ENCODE measurements around the gene ZNF664. TPM values are rescaled to one million over a fixed set of nuclear protein-coding genes. Genes with fewer than 3 reads are reported as not detected.

The ZNF664 gene
- total RNA-seq, 1 donor from 2014 or later = 67.6 TPM

- H3K27ac Mint-ChIP-seq (ENCODE audit: unreplicated experiment) = peak overlapping the region; percentile 16
- H3K4me2 ChIP-seq (ENCODE audit: low read length) = peak overlapping the region; percentile 30
Observed at GRCh38 chr12:124036171-124036598, 63.2 kb downstream of the ZNF664 start.

GRCh38 chr12:124036657-124037109 lies 63.7 kb downstream of the ZNF664 start:
- no peak overlapping the region for H3K27ac Mint-ChIP-seq (ENCODE audit: unreplicated experiment)
- H4K20me1 ChIP-seq (ENCODE audit: insufficient read depth, low read length) = no peaks in the 10 kb centered on the region
- DNase-seq (ENCODE audit: low read depth) (peak; percentile 32), FAIRE-seq (peak; percentile 71)
- H3K36me3 ChIP-seq (ENCODE audit: insufficient read depth, low read length) = no peaks in the 10 kb centered on the region
- H3K4me1 ChIP-seq (ENCODE audit: insufficient read depth, low read length) = peaks cover 14% of the 10 kb centered on the region
- H3K79me2 ChIP-seq (ENCODE audit: insufficient read depth, low read length) = no peaks in the 10 kb centered on the region
- no peak overlapping the region for H3K27ac ChIP-seq (ENCODE audit: low read depth, low read length)
- H3K27me3 ChIP-seq (ENCODE audit: insufficient read depth, low read length) = no peaks in the 10 kb centered on the region
- TF ChIP-seq CTCF (IDR thresholded peaks at IDR 0.05; ENCODE audit: insufficient read depth, low read depth, low read length) = peak; percentile 97
- no peak for TF ChIP-seq EZH2 (IDR thresholded peaks at IDR 0.05; ENCODE audit: insufficient read depth, low read length)
- H3K36me3 Mint-ChIP-seq (ENCODE audit: low read depth, unreplicated experiment) = no peaks in the 10 kb centered on the region
- peak overlapping the region; percentile 30 for H3K9ac ChIP-seq (ENCODE audit: low read length)
- H3K4me3 ChIP-seq (ENCODE audit: insufficient read depth, low read depth, low read length) = no peak overlapping the region
- no peaks in the 10 kb centered on the region for H3K9me3 ChIP-seq (ENCODE audit: insufficient read depth, low read depth, low read length)
- H3K4me3 Mint-ChIP-seq (ENCODE audit: unreplicated experiment) = no peak overlapping the region
- H3K4me1 Mint-ChIP-seq (ENCODE audit: low read depth, unreplicated experiment) = peaks cover 28% of the 10 kb centered on the region
- H3K9me3 Mint-ChIP-seq (ENCODE audit: unreplicated experiment) = no peaks in the 10 kb centered on the region
- peak overlapping the region; percentile 30 for H3K4me2 ChIP-seq (ENCODE audit: low read length)
- H3K27me3 Mint-ChIP-seq (ENCODE audit: low read depth, unreplicated experiment) = no peaks in the 10 kb centered on the region
- peak overlapping the region; percentile 57 for H2AFZ ChIP-seq (ENCODE audit: low read depth, low read length)

More at GRCh38 chr12:124036171-124036598, 63.2 kb downstream of the ZNF664 start:
- Histone ChIP-seq H4K20me1 (ENCODE audit: insufficient read depth, low read length) (no peaks in the 10 kb centered on the region), H3K79me2 (ENCODE audit: insufficient read depth, low read length) (no peaks in the 10 kb centered on the region), H3K9ac (ENCODE audit: low read length) (peak overlapping the region; percentile 30), H3K27ac (ENCODE audit: low read depth, low read length) (no peak overlapping the region), H2AFZ (ENCODE audit: low read depth, low read length) (peak overlapping the region; percentile 57), H3K9me3 (ENCODE audit: insufficient read depth, low read depth, low read length) (no peaks in the 10 kb centered on the region), H3K36me3 (ENCODE audit: insufficient read depth, low read length) (no peaks in the 10 kb centered on the region), H3K27me3 (ENCODE audit: insufficient read depth, low read length) (no peaks in the 10 kb centered on the region), H3K4me1 (ENCODE audit: insufficient read depth, low read length) (peaks cover 18% of the 10 kb centered on the region), H3K4me3 (ENCODE audit: insufficient read depth, low read depth, low read length) (no peak overlapping the region)
- H3K4me3 Mint-ChIP-seq (ENCODE audit: unreplicated experiment) = no peak overlapping the region
- FAIRE-seq (no peak), DNase-seq (ENCODE audit: low read depth) (no peak)
- no peaks in the 10 kb centered on the region for H3K27me3 Mint-ChIP-seq (ENCODE audit: low read depth, unreplicated experiment)
- no peaks in the 10 kb centered on the region for H3K9me3 Mint-ChIP-seq (ENCODE audit: unreplicated experiment)
- TF ChIP-seq EZH2 (IDR thresholded peaks at IDR 0.05; ENCODE audit: insufficient read depth, low read length) (no peak), CTCF (IDR thresholded peaks at IDR 0.05; ENCODE audit: insufficient read depth, low read depth, low read length) (no peak)
- no peaks in the 10 kb centered on the region for H3K36me3 Mint-ChIP-seq (ENCODE audit: low read depth, unreplicated experiment)
- H3K4me1 Mint-ChIP-seq (ENCODE audit: low read depth, unreplicated experiment) = peaks cover 32% of the 10 kb centered on the region

- Histone ChIP-seq H2AFZ (ENCODE audit: low read depth, low read length) (no peak overlapping the region), H3K27me3 (ENCODE audit: insufficient read depth, low read length) (no peaks in the 10 kb centered on the region), H3K4me1 (ENCODE audit: insufficient read depth, low read length) (peaks cover 14% of the 10 kb centered on the region), H4K20me1 (ENCODE audit: insufficient read depth, low read length) (no peaks in the 10 kb centered on the region), H3K4me2 (ENCODE audit: low read length) (peak overlapping the region; percentile 21), H3K4me3 (ENCODE audit: insufficient read depth, low read depth, low read length) (no peak overlapping the region), H3K79me2 (ENCODE audit: insufficient read depth, low read length) (no peaks in the 10 kb centered on the region), H3K36me3 (ENCODE audit: insufficient read depth, low read length) (no peaks in the 10 kb centered on the region), H3K27ac (ENCODE audit: low read depth, low read length) (no peak overlapping the region), H3K9ac (ENCODE audit: low read length) (peak overlapping the region; percentile 7), H3K9me3 (ENCODE audit: insufficient read depth, low read depth, low read length) (no peaks in the 10 kb centered on the region)
- peaks cover 25% of the 10 kb centered on the region for H3K4me1 Mint-ChIP-seq (ENCODE audit: low read depth, unreplicated experiment)
- H3K36me3 Mint-ChIP-seq (ENCODE audit: low read depth, unreplicated experiment) = no peaks in the 10 kb centered on the region
- no peak overlapping the region for H3K4me3 Mint-ChIP-seq (ENCODE audit: unreplicated experiment)
- TF ChIP-seq EZH2 (IDR thresholded peaks at IDR 0.05; ENCODE audit: insufficient read depth, low read length) (no peak), CTCF (IDR thresholded peaks at IDR 0.05; ENCODE audit: insufficient read depth, low read depth, low read length) (no peak)
- no peak for DNase-seq (ENCODE audit: low read depth)
- H3K27me3 Mint-ChIP-seq (ENCODE audit: low read depth, unreplicated experiment) = no peaks in the 10 kb centered on the region
- H3K27ac Mint-ChIP-seq (ENCODE audit: unreplicated experiment) = no peak overlapping the region
- FAIRE-seq = no peak
- no peaks in the 10 kb centered on the region for H3K9me3 Mint-ChIP-seq (ENCODE audit: unreplicated experiment)
Observed at GRCh38 chr12:124037331-124037730, 64.3 kb downstream of the ZNF664 start.

All from astrocyte (in vitro differentiated cells and primary cell).